ENCODE measurements around the gene IHH.
A peak's percentile ranks its signal among the peaks of the same experiment; 100 is the strongest.

The IHH gene

DNA sequence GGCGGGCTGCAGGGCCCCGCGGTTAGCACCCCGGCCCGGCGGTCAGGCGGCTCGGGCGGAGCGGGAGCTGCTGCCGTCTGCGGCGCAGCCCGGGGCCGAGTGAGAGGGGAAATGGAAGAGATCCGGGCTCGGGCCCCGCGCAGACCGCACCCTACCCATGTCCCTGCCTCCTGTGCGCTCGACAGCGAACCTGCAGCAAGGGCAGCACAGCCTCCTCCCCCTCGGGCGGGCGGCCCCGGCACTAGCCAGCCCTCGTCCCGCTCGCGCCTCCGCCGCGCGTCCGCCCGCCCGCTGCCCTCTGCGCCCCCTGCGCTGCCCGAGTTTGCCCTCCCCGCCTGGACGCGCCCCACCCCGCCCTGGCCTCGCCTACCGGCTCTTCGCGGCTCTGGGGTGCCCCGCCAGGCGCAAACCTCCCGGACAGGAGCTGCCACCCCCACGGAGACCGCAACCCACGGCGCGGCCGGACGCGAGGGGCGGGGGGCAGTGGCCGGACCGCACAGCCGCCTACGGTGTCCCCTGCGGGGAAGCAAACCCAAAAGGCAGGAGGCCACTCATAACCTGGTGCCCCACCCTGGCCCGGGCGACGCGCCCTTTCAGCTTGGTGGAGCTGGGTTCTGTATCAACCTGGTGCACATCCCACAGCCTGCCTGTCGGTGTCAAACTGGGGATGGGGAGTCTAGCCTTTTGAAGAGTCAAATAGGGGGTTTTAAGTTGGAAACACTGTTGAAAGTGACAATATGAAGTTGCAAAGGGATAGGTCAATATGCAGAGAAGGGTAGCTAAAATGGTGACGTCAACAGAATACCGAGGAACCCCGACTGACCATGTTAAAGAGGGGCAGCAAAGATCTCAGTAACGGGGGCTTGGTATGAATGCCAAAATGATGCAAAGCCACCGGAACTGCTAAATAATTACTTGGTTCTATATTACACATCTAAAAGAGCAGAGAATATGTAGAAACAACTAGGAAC, at the start of gene IHH:
TSS of gene IHH (minus strand) at position 101 of the 971 bp plus-strand sequence. CDS start 454 bp downstream, outside the sequence.
- DNase-seq (ENCODE audit: low read depth), result peak; percentile 14

DNA sequence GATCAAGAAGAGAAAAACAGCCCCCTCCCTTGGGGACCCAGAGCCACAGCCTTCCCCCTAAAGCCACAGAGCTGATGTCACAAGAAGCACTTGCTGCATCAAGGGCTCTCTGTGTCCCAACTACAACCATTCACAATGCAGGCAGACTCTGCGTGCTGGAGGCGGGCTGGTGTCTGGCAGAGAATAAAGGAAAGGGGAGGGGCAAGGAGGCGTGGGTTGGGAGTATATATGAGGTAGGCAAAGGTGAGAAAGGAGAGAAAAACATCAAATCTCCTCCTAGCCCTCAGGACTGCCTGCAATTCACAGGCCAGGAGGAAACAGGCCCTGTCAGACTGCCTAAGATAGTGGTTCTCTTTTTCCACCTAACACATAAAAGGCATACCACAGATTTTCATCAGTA, 48.8 kb upstream of the IHH start:
- no peak for DNase-seq (ENCODE audit: low read depth)

DNA sequence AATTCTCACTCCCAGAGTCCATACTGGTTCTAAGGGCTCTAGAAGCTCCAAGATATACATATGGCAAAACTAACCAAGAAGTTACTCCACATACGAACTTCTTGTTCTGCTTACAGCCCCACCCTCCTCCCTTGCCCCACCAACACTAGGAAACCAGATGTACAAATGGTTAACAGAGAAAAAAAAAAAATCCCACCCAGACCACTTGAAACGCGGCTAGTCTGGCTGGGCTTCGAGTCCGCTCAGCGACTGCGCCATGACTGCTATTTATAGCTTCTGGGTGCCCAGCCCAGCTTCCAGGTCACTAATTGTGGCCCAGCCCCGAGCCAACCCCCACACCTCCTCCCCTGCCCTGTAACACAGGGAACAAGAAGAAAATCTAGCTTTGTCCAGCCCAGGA, 47.0 kb upstream of the IHH start:
- no peak for DNase-seq (ENCODE audit: low read depth)

DNA sequence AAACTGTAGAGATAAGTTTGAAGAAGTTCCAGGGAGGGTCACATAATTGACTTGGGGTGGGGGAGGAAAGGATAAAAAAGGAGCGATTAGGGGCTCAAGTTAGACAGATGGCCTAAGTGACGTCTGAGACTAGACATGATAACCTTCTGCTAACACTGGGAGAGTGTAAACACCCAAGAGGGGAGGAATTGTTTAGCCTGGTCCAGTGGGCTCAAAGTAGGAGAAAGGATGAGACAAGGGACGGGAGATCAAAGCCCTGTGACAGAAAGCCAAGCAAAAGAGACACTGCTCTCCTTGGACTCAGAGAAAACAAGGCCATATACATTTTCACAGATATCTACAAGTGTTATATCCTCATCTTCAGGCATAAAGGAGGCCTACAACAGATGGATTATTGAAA, 45.5 kb upstream of the IHH start:
- DNase-seq (ENCODE audit: low read depth), result no peak

DNA sequence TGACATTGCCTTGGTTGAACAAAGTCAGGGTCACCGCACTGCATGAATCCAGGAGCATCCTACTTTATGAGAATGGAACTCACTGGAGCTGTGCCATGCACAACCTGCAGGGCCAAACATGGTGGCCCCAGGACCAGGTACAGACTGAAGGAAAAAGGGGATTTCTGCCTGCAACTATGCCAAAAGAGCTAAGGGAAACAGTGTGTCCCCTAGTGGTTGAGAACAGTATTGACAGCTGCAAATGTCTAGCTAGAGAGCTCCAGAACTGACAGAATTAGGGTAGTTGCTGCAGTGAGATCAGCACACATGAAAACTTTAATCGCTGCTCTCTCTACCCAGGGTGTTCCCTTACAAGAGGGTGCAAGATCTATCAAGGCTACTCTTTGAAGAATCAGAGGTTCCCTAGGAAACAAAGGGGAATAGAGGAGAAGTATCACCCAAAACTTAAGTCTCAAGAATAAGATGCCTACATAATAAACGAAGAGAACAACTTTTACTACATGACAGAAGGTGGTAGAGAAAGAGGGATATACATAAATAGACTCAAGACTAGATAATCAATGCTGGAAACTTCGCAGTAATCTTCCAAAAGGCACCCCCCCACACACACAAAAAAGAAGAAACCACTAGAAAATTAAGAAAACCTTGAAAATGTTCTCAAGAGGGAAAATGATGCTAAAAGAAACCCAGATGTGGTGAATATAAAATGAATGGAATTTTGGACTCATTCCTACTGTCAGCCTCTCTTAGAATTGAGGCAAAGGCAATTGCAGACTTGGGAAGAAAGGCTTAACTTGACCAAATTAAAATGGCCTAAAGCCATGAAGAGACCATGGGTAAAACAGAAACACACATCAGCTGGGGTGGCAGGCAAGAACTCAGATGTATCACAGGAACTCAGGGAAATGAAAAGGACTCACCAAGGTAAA, 43.6 kb upstream of the IHH start:
- peak; percentile 63 for DNase-seq (ENCODE audit: low read depth)

DNA sequence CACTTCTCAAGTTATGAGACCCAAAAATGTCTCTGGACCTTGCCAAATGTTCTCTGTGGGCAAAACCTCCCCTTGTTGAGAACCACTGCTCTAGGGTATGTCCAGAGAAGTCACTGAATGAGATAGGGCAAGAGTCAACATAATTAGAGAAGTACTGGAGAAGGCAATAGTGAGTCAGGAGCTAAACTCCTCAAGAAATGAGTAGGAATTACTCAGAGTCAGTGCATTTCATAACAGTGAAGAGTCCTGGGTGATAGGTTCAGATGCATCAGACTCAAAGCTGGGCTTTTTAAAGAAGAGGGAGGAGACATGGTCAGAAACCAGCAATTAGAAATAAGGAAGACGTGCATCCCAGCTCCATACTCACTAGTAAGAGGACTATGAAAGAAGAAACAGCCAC, 38.6 kb upstream of the IHH start:
- peak; percentile 77 for DNase-seq (ENCODE audit: low read depth)

DNA sequence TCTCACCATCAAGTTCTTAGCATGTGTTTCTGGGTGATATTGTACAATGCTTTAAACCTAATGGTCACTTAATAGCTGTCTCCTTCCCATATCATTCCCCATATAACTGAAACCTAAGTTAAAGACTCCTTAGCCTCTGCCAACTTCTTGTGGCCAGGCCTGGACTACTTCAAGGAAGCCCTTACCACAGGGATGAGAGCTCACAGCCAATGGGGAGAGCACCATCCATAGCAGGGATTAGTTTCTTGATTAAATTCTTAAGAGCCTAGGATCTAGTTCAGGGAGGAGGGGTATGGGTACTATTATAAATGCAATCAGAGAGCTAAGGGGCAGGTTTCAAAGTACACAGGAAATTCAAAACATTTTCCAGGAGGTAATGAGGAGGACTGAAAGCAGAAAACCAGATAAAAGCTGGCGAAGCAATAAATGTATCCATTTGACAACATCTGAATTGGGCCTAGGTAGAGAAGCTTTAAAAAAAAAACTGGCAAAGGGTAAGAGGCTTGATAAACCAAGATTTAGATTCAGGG, 34.8 kb upstream of the IHH start:
- DNase-seq (ENCODE audit: low read depth), result no peak

DNA sequence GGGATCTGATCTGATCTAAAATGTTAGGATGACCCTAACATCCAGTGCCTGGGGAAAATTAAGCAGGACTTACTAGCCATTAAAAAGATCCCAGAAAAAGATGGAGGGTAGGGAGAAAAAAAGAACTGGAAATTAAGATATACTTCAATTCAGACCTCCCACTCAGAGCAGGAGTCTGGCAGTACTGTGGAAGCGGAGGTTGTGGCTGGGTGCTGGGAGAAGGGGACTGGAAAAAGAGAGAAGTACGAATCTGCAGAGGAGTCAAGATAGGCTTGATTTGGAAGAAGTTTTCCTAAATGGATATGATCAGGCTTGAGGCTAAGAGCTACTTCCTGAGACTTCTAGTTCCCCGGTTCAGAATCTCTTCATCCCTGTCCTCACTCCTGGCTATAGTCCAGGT, 33.5 kb upstream of the IHH start:
- no peak for DNase-seq (ENCODE audit: low read depth)

DNA sequence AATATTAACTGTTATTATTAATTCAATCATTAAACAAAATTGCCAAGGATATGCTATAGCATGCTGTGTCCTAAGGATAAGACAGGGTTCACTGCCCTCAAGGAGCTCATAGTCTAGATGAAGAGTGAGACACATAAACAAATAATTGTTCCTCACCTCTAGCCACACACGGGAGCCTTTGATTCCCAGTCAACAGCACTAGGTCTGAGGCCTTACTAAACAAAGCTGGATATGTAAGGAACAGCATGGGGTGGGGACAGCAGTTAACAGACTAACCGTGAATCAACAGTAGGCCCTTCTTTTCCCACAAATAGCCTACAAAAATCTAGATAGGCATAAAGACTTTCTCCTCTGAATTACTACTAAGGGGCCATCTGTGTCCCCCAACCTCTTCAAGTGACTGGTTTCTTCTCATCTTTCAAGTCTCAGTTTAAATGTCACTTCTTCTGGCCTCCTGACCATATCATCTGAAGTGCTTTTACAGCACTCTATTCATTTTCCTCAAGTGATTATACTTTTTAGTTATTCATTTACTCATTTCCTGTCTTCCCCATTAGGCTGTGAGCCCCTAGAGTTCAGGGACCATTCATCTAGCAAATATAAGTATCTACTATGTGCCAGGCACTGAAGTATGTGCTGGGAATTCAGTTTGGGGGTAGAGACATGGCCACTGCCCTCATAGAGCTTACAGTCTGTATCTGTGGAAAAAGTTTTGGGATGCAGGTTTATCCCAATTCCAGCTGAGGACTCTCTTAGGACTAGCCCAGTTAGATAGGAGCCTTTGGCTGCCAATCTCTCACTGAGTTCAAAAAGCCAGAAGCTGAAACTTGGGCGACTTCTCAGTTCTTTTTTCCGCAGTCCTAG, 29.9 kb upstream of the IHH start:
- DNase-seq (ENCODE audit: low read depth), result no peak

DNA sequence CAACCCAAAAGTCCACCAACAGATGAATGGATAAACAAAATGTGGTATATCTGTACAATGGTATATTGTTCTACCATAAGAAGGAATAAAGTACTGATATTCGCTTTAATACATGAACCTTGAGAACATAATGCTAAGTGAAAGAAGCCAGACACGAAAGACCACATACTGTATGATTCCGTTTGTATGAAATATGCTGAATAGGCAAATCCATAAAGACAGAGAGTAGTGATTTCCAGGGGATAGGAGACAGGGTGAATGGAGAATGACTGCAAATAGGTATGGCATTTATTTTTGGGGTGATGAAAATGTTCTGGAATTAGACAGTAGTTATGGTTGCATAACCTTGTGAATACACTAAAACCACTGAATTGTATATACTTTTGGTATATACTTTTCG, 28.6 kb upstream of the IHH start:
- DNase-seq (ENCODE audit: low read depth), result no peak

DNA sequence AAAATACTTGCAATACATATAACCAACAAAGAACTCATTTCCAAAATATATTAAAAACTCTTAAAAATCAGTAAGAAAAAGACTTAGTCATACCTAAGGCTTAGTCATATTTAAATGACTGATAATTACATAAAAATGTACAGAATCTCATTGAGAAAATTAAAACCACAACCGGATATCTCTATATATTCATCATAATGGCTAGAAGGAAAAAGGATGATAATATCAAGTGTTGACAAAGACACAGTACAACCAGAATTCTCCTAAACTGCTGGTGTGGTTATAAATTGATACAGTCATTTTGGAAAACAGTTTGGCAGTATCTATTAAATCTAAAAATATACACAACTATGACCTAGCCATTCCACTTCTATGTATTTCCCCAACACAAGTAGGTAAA, 27.1 kb upstream of the IHH start:
- peak; percentile 52 for DNase-seq (ENCODE audit: low read depth)

DNA sequence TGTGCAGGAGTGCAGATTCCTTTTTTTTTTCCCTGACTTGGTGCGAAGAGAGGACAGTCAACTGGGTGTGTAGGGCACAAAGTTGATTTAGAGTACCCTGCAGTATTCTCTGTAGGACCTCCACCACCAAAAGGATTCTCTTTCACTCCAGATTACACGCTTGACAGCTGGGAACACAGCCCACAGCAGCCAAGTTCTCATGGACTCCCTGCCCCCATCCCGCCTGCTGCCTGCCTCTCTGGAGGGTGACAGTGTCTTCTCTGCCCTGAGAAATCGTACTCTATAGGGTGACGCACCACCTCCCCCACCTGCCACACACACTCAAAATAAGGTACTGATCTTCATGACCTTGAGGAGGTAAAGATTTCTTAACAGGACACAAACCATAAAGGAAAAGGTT, 26.6 kb upstream of the IHH start:
- no peak for DNase-seq (ENCODE audit: low read depth)

DNA sequence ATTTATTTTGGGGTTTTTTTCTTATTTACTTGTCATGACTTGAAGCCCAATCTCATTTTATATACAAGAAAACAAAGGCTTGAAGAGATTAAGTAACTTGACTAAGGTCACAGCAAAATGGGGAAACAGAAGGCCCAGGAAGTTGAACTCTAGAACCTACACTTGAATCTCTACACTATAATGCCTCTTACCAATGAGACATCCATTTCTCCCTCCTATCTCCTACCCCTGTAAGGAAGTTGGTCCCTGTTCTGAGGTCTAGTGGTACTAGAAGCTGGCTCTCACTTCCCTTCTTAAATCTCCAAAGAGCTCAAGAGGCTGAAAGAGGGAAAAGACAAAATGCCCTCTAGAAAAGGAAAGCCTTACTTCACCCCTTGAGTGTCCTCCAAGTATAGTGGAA, 25.5 kb upstream of the IHH start:
- no peak for DNase-seq (ENCODE audit: low read depth)

DNA sequence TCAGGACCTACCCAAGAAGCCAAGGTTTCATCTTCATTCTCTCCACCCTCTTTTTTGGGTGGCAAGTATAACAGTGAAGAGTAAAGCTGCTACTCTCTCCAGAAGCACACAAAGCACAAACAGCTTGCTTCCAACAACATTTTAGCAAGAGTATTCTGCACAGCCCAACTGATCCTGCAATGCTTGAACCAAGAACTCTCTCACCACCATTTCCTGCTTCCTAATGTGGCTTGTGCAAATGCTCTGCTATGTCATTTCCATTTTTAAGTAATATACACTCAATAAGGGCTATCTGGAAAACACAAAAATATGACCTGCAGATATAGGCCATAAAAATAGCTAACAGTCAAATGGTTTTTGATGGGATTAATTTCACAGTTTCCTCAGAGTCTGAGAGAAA, 24.1 kb upstream of the IHH start:
- DNase-seq (ENCODE audit: low read depth), result no peak

DNA sequence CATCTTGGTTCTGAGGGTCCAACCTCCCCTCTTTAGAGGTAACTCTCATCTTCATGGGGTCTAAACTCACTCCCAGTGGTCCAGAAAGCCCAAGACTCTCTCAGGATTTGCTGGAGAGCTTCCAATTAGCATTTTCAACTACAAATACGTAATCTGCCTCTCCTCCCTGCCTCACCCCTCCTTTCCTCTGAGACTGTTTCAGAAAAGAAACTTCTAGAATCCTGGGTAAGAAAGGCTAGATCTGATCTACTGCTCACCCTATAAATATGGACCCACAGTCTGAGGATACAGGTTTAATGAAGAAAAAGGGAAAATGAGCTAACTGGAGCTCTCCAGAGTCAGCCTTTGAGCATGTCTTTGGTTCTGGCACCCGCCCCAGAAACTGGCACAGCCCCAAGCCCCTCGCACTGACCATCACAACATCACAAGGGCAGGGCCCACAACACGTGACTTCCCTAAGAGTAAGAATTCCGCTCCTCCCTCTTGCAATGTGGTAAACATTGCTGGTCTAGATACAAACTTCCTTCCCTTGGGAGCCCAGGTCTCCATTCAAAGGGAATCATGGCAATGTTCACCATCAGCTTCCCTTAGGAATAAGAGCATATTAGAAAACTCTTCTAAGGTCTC, 21.7 kb upstream of the IHH start:
- DNase-seq (ENCODE audit: low read depth), result no peak

DNA sequence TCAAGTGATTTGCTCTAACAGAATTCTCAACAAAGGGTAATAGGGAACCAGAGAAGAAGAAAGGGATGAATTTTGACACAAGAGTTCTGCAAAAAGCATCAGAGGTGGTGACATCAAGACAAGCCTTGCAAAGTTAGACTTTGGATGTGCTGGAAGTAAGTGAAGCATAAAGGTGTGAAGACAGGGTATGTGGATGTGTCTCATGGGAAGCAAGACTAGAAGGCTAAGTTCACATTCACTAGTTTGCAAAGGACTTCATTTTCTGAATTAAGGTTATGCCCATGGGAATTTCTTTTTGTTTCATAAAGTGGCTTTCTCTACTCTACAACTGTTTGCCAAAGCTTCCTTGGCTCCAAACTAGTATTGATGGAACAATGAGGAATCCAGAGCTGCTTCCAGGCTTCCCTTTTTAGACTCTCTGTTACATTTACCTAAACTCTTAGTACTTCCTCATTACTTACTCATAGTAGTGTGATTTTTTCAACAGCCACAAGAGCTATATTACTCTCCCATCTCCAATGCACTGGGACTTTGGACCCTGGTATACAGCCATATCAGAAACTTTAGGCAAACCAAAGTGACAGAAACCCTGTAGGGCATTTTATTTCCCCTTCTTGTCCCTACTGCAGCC, 21.1 kb upstream of the IHH start:
- no peak for DNase-seq (ENCODE audit: low read depth)

DNA sequence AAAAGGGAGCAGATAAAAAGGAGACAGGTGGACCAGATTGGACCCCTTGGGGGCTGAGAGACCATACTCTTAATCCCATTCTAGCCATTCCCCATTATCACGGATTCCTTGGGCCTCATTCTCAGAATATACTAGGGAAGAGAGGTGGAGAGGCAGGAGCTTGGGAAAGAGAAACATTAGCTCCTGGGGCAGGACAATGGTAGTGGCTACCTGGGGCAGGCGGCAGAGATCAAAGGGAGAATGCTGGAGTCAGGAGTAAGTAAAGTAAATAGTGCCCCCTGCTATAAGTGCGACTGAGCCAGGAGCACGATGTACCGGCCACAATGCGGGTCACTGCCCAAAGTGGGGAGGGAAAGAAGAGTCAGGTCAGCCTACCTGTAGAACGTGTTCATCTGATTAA, 20.4 kb upstream of the IHH start:
- no peak for DNase-seq (ENCODE audit: low read depth)

DNA sequence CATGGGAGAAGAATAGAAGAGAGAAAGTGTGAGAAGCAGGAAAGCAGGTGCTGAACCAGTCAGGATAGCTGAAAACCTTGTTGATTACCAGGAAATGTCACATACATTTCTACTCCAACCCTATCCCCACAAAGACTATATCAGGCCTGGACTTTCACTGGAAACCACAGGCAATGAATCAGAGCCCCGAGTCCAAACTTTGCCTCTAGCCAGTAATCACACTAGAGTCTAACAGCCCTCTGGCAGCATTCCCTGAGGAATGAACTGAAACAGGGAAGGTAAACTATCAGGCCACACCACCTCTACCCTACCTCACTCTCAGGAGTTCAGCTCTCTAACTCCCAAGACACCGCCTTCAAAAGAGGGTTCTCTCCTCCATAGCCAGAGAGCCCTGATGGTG, 18.7 kb upstream of the IHH start:
- peak; percentile 57 for DNase-seq (ENCODE audit: low read depth)

DNA sequence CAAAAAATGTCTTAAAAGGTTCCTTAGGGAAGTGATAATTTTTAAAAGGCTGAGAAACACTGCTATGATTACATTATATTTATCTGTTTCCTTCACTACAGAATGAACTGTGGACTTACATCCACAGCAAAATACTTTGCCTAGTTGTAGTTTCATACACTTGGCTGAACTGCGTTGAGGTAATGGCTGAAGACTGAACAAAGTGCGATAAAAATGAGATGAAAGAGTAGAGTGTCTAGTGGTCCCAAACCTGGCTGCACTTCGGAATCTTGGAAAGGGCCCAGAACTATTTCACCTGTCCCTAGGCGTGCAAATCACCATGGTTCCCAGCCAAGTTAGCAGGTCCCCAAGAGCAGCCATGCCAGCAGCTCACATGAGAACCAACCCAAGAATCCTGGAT, 18.2 kb upstream of the IHH start:
- DNase-seq (ENCODE audit: low read depth), result no peak

DNA sequence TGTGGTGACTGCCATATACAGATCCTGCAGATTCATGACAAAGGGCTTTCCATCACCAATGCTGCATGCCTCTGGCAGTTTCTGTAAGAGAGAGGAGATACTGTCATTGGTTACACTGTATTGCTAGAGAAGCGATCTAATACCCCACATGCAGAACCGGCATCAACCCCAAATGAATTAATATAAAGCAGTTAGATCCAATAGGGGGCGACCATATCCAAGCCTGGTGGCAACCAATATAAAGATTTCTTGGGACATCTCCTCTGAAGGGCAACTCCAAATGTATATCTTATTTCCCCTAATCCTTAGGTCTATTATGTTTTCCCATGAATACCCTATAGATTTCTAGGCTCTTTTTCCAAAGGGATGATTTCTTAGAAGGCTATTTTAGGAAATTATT, 17.4 kb upstream of the IHH start:
- DNase-seq (ENCODE audit: low read depth), result no peak

DNA sequence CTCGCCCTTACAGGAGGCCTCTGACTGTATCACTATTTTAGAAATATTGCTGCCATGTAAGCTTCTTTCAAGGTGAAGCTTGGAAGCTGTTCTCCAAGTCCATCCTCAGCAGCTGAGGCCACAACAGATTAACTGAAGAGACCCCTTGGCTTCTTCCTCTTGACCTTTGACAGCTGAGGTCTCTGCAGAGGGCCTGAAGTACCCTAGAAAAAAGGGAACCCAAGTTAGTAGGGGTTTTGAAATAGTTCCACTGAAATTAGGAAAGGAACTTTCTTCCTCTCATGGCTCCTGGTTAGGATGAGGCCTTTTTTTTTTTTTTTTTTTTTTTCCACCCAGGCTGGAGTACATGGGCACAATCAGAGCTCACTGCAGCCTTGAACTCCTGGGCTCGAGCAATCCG, 15.5 kb upstream of the IHH start:
- no peak for DNase-seq (ENCODE audit: low read depth)

Measured in ELR (cell line).